PC-3 (cell line): ENCODE measurements around the gene MYOZ2.

Experiments
- CTCF ChIP-seq: fragments of 300-600 bp; sonication (generic); conservative IDR thresholded peaks from 2 replicates; pipeline ENCODE4 v1.5.1; 2017; ENCODE audit warnings: antibody characterized with exemption, low read depth, mild to moderate bottlenecking, low read length
- EZH2phosphoT487 ChIP-seq: fragments of 300-600 bp; sonication (generic); IDR thresholded peaks from 2 replicates; pipeline ENCODE4 v1.6.1; 2018; ENCODE audit warnings: mild to moderate bottlenecking, antibody characterized with exemption, low read length, borderline replicate concordance

- no peak for TF ChIP-seq CTCF
- no peak for TF ChIP-seq EZH2phosphoT487
Measured at GRCh38 chr4:119093042-119093827, 42.4 kb upstream of the MYOZ2 start.
